DOHH2 (cell line): Measurements from ENCODE around the gene TTLL10.
"Not testable (repeated sequence)": the region's sequence is repeated elsewhere in the genome, so short reads cannot be mapped to it uniquely, and the experiment has no call there.

Experiments
- H3F3A ChIP-seq: fragments of 200-600 bp; sonication (generic), shearing (Covaris generic); 2 replicates; pipeline ENCODE4 v1.6.0; 2016; ENCODE audit warnings: antibody characterized with exemption, mild to moderate bottlenecking; ENCODE audit not compliant: control insufficient read depth, insufficient read depth
- H3K27ac ChIP-seq: fragments of 200-600 bp; sonication (generic); 2 replicates; pipeline ENCODE4 v1.5.1; 2014; ENCODE audit warnings: low read depth, mild to moderate bottlenecking, low read length, moderate library complexity
- H3K27me3 ChIP-seq: fragments of 200-600 bp; sonication (generic); 2 replicates; pipeline ENCODE4 v1.6.1; 2014; ENCODE audit warnings: mild to moderate bottlenecking, low read length, mixed read lengths; ENCODE audit not compliant: control insufficient read depth
- H3K36me3 ChIP-seq: fragments of 200-600 bp; sonication (generic); 2 replicates; pipeline ENCODE4 v1.6.1; 2014; ENCODE audit warnings: mild to moderate bottlenecking, low read length, moderate library complexity, mixed read lengths; ENCODE audit not compliant: control insufficient read depth
- H3K4me1 ChIP-seq: fragments of 200-600 bp; sonication (generic); 2 replicates; pipeline ENCODE4 v1.6.1; 2014; ENCODE audit warnings: mild to moderate bottlenecking, low read length, mixed read lengths; ENCODE audit not compliant: control insufficient read depth
- H3K4me2 ChIP-seq: fragments of 200-600 bp; sonication (generic); 2 replicates; pipeline ENCODE4 v1.6.0; 2014; ENCODE audit warnings: mild to moderate bottlenecking, low read length, moderate library complexity
- H3K4me3 ChIP-seq: fragments of 200-600 bp; sonication (generic); 2 replicates; pipeline ENCODE4 v1.5.1; 2014; ENCODE audit warnings: mild to moderate bottlenecking, low read length, mixed read lengths
- H3K79me2 ChIP-seq: fragments of 200-600 bp; sonication (generic); 2 replicates; pipeline ENCODE4 v1.6.1; 2014; ENCODE audit warnings: mild to moderate bottlenecking, low read length, mixed read lengths; ENCODE audit not compliant: control insufficient read depth
- H3K9me2 ChIP-seq: fragments of 200-600 bp; sonication (generic); replicated peaks from 2 replicates; pipeline ENCODE4 v1.6.1; 2014; ENCODE audit warnings: mild to moderate bottlenecking, low read length, mixed read lengths; ENCODE audit not compliant: control insufficient read depth
- H3K9me3 ChIP-seq: fragments of 200-600 bp; sonication (generic); 2 replicates; pipeline ENCODE4 v1.6.1; 2014; ENCODE audit warnings: antibody characterized with exemption, low read length, mixed read lengths; ENCODE audit not compliant: control insufficient read depth, insufficient read depth
- H4K20me1 ChIP-seq: fragments of 200-600 bp; sonication (generic); 2 replicates; pipeline ENCODE4 v1.6.0; 2014; ENCODE audit warnings: low read depth, mild to moderate bottlenecking, antibody characterized with exemption, low read length, moderate library complexity; ENCODE audit not compliant: control insufficient read depth, insufficient read depth
- EZH2phosphoT487 ChIP-seq: fragments of 200-600 bp; sonication (generic); IDR thresholded peaks from 2 replicates; pipeline ENCODE4 v1.6.1; 2017; ENCODE audit warnings: borderline replicate concordance, mild to moderate bottlenecking, antibody characterized with exemption, low read length, moderate library complexity, mixed read lengths
- TF ChIP-seq, protein P1 (sequence below): fragments of 200-600 bp; sonication (generic); IDR thresholded peaks from one replicate; pipeline ENCODE4 v1.5.1; 2014; ENCODE audit warnings: antibody characterized with exemption, mild to moderate bottlenecking, low read depth, low read length; ENCODE audit not compliant: poor library complexity, severe bottlenecking

The TTLL10 gene

DNA sequence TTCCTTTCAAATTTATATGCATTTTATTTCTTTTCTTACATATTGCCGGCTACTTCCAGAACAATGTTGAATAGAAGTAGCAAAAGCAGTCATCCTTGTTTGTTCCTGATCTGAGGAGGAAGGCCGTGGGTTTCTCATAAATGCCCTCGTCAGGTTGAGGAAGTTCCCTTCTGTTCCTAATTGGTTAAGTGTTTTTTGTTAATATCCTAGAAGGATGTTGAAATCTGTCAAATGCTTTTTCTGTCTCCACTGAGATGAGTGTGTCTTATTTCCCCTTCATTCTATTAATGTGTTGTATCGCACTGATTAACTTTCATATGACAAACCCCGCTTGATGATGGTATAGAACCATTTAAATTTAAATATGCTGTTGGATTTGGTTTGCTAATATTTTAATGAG is 15.4 kb downstream of the TTLL10 start:
- no peaks in the 10 kb centered on the region for H3K36me3 ChIP-seq
- H3K4me2 ChIP-seq = no peak overlapping the region
- no peaks in the 10 kb centered on the region for H4K20me1 ChIP-seq

DNA sequence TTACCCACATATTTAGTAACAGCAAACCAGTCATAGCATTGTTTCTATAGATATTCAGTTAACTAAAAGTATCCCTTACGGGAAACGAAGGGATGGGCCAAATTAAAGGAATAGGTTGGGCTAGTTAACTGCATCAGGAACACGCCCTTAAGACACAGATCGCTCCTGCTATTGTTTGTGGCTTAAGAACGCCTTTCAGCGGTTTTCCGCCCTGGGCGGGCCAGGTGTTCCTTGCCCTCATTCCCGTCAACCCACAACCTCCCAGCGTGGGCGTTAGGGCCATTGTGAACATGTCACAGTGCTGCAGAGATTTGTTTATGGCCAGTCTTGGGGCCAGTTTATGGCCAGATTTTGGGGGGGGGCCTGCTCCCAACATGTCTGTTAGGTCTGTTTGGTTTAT is 18.1 kb downstream of the TTLL10 start:
- no peaks in the 10 kb centered on the region for H3F3A ChIP-seq
- peaks cover 20% of the 10 kb centered on the region for H3K27me3 ChIP-seq
- no peaks in the 10 kb centered on the region for H3K4me1 ChIP-seq
- H3K36me3 ChIP-seq = no peaks in the 10 kb centered on the region
- no peaks in the 10 kb centered on the region for H4K20me1 ChIP-seq
- no peak overlapping the region for H3K4me3 ChIP-seq
- H3K79me2 ChIP-seq = no peaks in the 10 kb centered on the region
- no peak overlapping the region for H3K27ac ChIP-seq
- no peak for TF ChIP-seq EZH2phosphoT487
- TF ChIP-seq, protein P1, sequence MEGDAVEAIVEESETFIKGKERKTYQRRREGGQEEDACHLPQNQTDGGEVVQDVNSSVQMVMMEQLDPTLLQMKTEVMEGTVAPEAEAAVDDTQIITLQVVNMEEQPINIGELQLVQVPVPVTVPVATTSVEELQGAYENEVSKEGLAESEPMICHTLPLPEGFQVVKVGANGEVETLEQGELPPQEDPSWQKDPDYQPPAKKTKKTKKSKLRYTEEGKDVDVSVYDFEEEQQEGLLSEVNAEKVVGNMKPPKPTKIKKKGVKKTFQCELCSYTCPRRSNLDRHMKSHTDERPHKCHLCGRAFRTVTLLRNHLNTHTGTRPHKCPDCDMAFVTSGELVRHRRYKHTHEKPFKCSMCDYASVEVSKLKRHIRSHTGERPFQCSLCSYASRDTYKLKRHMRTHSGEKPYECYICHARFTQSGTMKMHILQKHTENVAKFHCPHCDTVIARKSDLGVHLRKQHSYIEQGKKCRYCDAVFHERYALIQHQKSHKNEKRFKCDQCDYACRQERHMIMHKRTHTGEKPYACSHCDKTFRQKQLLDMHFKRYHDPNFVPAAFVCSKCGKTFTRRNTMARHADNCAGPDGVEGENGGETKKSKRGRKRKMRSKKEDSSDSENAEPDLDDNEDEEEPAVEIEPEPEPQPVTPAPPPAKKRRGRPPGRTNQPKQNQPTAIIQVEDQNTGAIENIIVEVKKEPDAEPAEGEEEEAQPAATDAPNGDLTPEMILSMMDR = no peak
- no peaks in the 10 kb centered on the region for H3K9me3 ChIP-seq
- no peaks in the 10 kb centered on the region for H3K9me2 ChIP-seq
- H3K4me2 ChIP-seq = no peak overlapping the region

More for the DNA sequence above, 15.4 kb downstream of the TTLL10 start:
- Histone ChIP-seq H3K27ac (no peak overlapping the region), H3K27me3 (peaks cover 6% of the 10 kb centered on the region), H3K79me2 (no peaks in the 10 kb centered on the region), H3K4me3 (no peak overlapping the region), H3K9me2 (no peaks in the 10 kb centered on the region), H3K9me3 (no peaks in the 10 kb centered on the region), H3K4me1 (no peaks in the 10 kb centered on the region), H3F3A (no peaks in the 10 kb centered on the region)
- no peak for TF ChIP-seq EZH2phosphoT487
- TF ChIP-seq, protein P1 = no peak

DNA sequence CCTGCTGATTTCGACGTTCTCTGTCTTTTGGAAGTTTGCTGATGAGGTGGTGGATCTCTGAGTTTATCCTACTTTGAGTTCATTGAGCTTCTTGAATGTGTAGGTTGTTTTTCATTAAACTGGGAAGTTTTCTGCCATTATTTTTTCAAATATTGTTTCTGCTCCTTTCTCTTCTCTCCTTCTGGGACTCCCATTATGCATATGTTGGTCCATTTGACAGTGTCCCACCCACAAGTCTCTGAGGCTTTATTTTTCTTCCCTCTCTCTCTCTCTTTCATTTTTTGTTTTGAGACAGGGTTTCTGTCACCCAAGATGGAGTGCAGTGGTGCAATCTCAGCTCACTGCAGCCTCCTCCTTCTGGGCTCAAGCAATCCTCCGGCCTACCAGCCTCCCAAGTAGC is 21.0 kb downstream of the TTLL10 start:
- H3K36me3 ChIP-seq = no peaks in the 10 kb centered on the region
- TF ChIP-seq EZH2phosphoT487 = no peak
- TF ChIP-seq, protein P1 = no peak
- H3K79me2 ChIP-seq = no peaks in the 10 kb centered on the region
- no peaks in the 10 kb centered on the region for H3K9me2 ChIP-seq
- H3F3A ChIP-seq = no peaks in the 10 kb centered on the region
- H3K9me3 ChIP-seq = no peaks in the 10 kb centered on the region
- H4K20me1 ChIP-seq = no peaks in the 10 kb centered on the region
- peaks cover 14% of the 10 kb centered on the region for H3K27me3 ChIP-seq
- H3K27ac ChIP-seq = no peak overlapping the region
- no peak overlapping the region for H3K4me2 ChIP-seq
- no peak overlapping the region for H3K4me3 ChIP-seq
- H3K4me1 ChIP-seq = no peaks in the 10 kb centered on the region

DNA sequence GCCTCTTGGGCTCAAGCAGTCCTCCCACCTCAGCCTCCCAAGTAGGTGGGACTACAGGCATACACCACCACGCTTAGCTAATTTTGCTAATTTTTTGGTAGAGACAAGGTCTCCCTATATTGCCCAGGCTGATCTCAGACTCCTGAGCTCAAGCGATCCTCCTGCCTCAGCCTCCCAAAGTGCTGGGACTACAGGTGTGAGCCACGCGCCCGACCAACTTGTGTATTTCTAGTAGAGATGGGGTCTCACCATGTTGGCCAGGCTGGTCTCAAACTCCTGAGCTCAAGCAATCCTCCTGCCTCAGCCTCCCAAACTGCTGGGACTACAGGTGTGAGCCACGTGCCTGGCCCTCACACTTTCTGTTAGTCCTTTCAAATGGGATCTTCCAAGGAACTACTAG is 22.0 kb downstream of the TTLL10 start:
- not testable (repeated sequence) for H3K4me2 ChIP-seq, H3K4me1 ChIP-seq, H3K9me3 ChIP-seq, H3F3A ChIP-seq, H3K36me3 ChIP-seq, H3K9me2 ChIP-seq, H3K79me2 ChIP-seq, H3K27ac ChIP-seq, H3K4me3 ChIP-seq, H4K20me1 ChIP-seq
- peaks cover 19% of the 10 kb centered on the region for H3K27me3 ChIP-seq
